ENCODE results near the gene AHR. TPM values are rescaled to one million over a fixed set of nuclear protein-coding genes. Genes with fewer than 3 reads are reported as not detected.

The AHR gene
- total RNA-seq, 1 experiment from 2014 or later = 64.1 TPM

- peaks cover 30% of the 10 kb centered on the region for H3K36me3 ChIP-seq
- H3K9me3 ChIP-seq (replicated peaks) = no peaks in the 10 kb centered on the region
- no peaks in the 10 kb centered on the region for H3K27me3 ChIP-seq (replicated peaks)
- H3K4me1 ChIP-seq (replicated peaks) = peaks cover 10% of the 10 kb centered on the region
- no peak for DNase-seq (ENCODE audit: low read depth in 1 of 2, low spot score in 2 of 2)
- no peak overlapping the region for H3K27ac ChIP-seq
- H3K4me3 ChIP-seq = no peak overlapping the region
Measured at GRCh38 chr7:17311194-17311593, 12.7 kb downstream of the AHR start.

GRCh38 chr7:17311952-17312351 lies 13.5 kb downstream of the AHR start:
- Histone ChIP-seq H3K4me1 (replicated peaks) (peaks cover 2% of the 10 kb centered on the region), H3K9me3 (replicated peaks) (no peaks in the 10 kb centered on the region), H3K27ac (no peak overlapping the region), H3K36me3 (peaks cover 35% of the 10 kb centered on the region), H3K4me3 (no peak overlapping the region), H3K27me3 (replicated peaks) (no peaks in the 10 kb centered on the region)
- DNase-seq (ENCODE audit: low read depth in 1 of 2, low spot score in 2 of 2) = no peak

- H3K36me3 ChIP-seq = peaks cover 35% of the 10 kb centered on the region
- H3K9me3 ChIP-seq (replicated peaks) = no peaks in the 10 kb centered on the region
- H3K27me3 ChIP-seq (replicated peaks) = no peaks in the 10 kb centered on the region
- no peak for DNase-seq (ENCODE audit: low read depth in 1 of 2, low spot score in 2 of 2)
- no peaks in the 10 kb centered on the region for H3K4me1 ChIP-seq (replicated peaks)
- H3K4me3 ChIP-seq = no peak overlapping the region
- H3K27ac ChIP-seq = no peak overlapping the region
Measured at GRCh38 chr7:17312641-17313040, 14.2 kb downstream of the AHR start.

GRCh38 chr7:17313194-17313593 lies 14.7 kb downstream of the AHR start:
- H3K4me1 ChIP-seq (replicated peaks) = no peaks in the 10 kb centered on the region
- no peak for DNase-seq (ENCODE audit: low read depth in 1 of 2, low spot score in 2 of 2)
- no peak overlapping the region for H3K27ac ChIP-seq
- no peak overlapping the region for H3K4me3 ChIP-seq
- peaks cover 33% of the 10 kb centered on the region for H3K36me3 ChIP-seq
- no peaks in the 10 kb centered on the region for H3K27me3 ChIP-seq (replicated peaks)
- H3K9me3 ChIP-seq (replicated peaks) = no peaks in the 10 kb centered on the region

- H3K27ac ChIP-seq = no peak overlapping the region
- peaks cover 27% of the 10 kb centered on the region for H3K36me3 ChIP-seq
- H3K4me3 ChIP-seq = no peak overlapping the region
- H3K4me1 ChIP-seq (replicated peaks) = no peaks in the 10 kb centered on the region
- no peaks in the 10 kb centered on the region for H3K9me3 ChIP-seq (replicated peaks)
- no peaks in the 10 kb centered on the region for H3K27me3 ChIP-seq (replicated peaks)
- no peak for DNase-seq (ENCODE audit: low read depth in 1 of 2, low spot score in 2 of 2)
Measured at GRCh38 chr7:17315974-17316373, 17.5 kb downstream of the AHR start.

- no peaks in the 10 kb centered on the region for H3K4me1 ChIP-seq (replicated peaks)
- H3K27ac ChIP-seq = no peak overlapping the region
- DNase-seq (ENCODE audit: low read depth in 1 of 2, low spot score in 2 of 2) = no peak
- H3K36me3 ChIP-seq = peaks cover 18% of the 10 kb centered on the region
- no peaks in the 10 kb centered on the region for H3K9me3 ChIP-seq (replicated peaks)
- no peak overlapping the region for H3K4me3 ChIP-seq
- H3K27me3 ChIP-seq (replicated peaks) = no peaks in the 10 kb centered on the region
Measured at GRCh38 chr7:17318146-17318545, 19.7 kb downstream of the AHR start.

GRCh38 chr7:17319164-17320101 lies 21.0 kb downstream of the AHR start:
- no peaks in the 10 kb centered on the region for H3K27me3 ChIP-seq (replicated peaks)
- no peak for DNase-seq (ENCODE audit: low read depth in 1 of 2, low spot score in 2 of 2)

GRCh38 chr7:17320102-17320497 lies 21.6 kb downstream of the AHR start:
- Histone ChIP-seq H3K36me3 (peaks cover 30% of the 10 kb centered on the region), H3K27ac (no peak overlapping the region), H3K4me1 (replicated peaks) (no peaks in the 10 kb centered on the region), H3K27me3 (replicated peaks) (no peaks in the 10 kb centered on the region), H3K4me3 (no peak overlapping the region), H3K9me3 (replicated peaks) (no peaks in the 10 kb centered on the region)
- DNase-seq (ENCODE audit: low read depth in 1 of 2, low spot score in 2 of 2) = no peak

More at GRCh38 chr7:17319164-17320101, 21.0 kb downstream of the AHR start:
- H3K27ac ChIP-seq = no peak overlapping the region
- H3K9me3 ChIP-seq (replicated peaks) = no peaks in the 10 kb centered on the region
- H3K4me3 ChIP-seq = no peak overlapping the region
- peaks cover 30% of the 10 kb centered on the region for H3K36me3 ChIP-seq
- no peaks in the 10 kb centered on the region for H3K4me1 ChIP-seq (replicated peaks)

GRCh38 chr7:17320657-17321056 lies 22.2 kb downstream of the AHR start:
- DNase-seq (ENCODE audit: low read depth in 1 of 2, low spot score in 2 of 2) = no peak
- Histone ChIP-seq H3K4me1 (replicated peaks) (no peaks in the 10 kb centered on the region), H3K36me3 (peaks cover 31% of the 10 kb centered on the region), H3K9me3 (replicated peaks) (no peaks in the 10 kb centered on the region), H3K27me3 (replicated peaks) (no peaks in the 10 kb centered on the region), H3K4me3 (no peak overlapping the region), H3K27ac (no peak overlapping the region)

GRCh38 chr7:17325364-17325763 lies 26.9 kb downstream of the AHR start:
- no peaks in the 10 kb centered on the region for H3K27me3 ChIP-seq (replicated peaks)
- peaks cover 48% of the 10 kb centered on the region for H3K36me3 ChIP-seq
- DNase-seq (ENCODE audit: low read depth in 1 of 2, low spot score in 2 of 2) = no peak

GRCh38 chr7:17326378-17326777 lies 27.9 kb downstream of the AHR start:
- Histone ChIP-seq H3K36me3 (peaks cover 56% of the 10 kb centered on the region), H3K27ac (no peak overlapping the region), H3K9me3 (replicated peaks) (no peaks in the 10 kb centered on the region), H3K4me1 (replicated peaks) (no peaks in the 10 kb centered on the region), H3K27me3 (replicated peaks) (no peaks in the 10 kb centered on the region), H3K4me3 (no peak overlapping the region)
- no peak for DNase-seq (ENCODE audit: low read depth in 1 of 2, low spot score in 2 of 2)

More at GRCh38 chr7:17325364-17325763, 26.9 kb downstream of the AHR start:
- Histone ChIP-seq H3K9me3 (replicated peaks) (no peaks in the 10 kb centered on the region), H3K27ac (no peak overlapping the region), H3K4me3 (no peak overlapping the region), H3K4me1 (replicated peaks) (no peaks in the 10 kb centered on the region)

- Histone ChIP-seq H3K27me3 (replicated peaks) (no peaks in the 10 kb centered on the region), H3K4me3 (no peak overlapping the region), H3K36me3 (peaks cover 58% of the 10 kb centered on the region), H3K27ac (no peak overlapping the region), H3K9me3 (replicated peaks) (no peaks in the 10 kb centered on the region), H3K4me1 (replicated peaks) (no peaks in the 10 kb centered on the region)
- no peak for DNase-seq (ENCODE audit: low read depth in 1 of 2, low spot score in 2 of 2)
Measured at GRCh38 chr7:17328641-17329040, 30.2 kb downstream of the AHR start.

- no peak for DNase-seq (ENCODE audit: low read depth in 1 of 2, low spot score in 2 of 2)
- Histone ChIP-seq H3K27ac (no peak overlapping the region), H3K27me3 (replicated peaks) (no peaks in the 10 kb centered on the region), H3K4me1 (replicated peaks) (no peaks in the 10 kb centered on the region), H3K4me3 (no peak overlapping the region), H3K9me3 (replicated peaks) (no peaks in the 10 kb centered on the region), H3K36me3 (peaks cover 59% of the 10 kb centered on the region)
Measured at GRCh38 chr7:17329440-17329839, 31.0 kb downstream of the AHR start.

GRCh38 chr7:17331891-17332501 lies 33.5 kb downstream of the AHR start:
- no peak overlapping the region for H3K27ac ChIP-seq
- no peaks in the 10 kb centered on the region for H3K4me1 ChIP-seq (replicated peaks)
- H3K36me3 ChIP-seq = peaks cover 62% of the 10 kb centered on the region
- DNase-seq (ENCODE audit: low read depth in 1 of 2, low spot score in 2 of 2) = no peak
- H3K27me3 ChIP-seq (replicated peaks) = no peaks in the 10 kb centered on the region
- H3K4me3 ChIP-seq = no peak overlapping the region
- H3K9me3 ChIP-seq (replicated peaks) = no peaks in the 10 kb centered on the region
